ENCODE measurements around the gene IL4.

IL4 gene

DNA sequence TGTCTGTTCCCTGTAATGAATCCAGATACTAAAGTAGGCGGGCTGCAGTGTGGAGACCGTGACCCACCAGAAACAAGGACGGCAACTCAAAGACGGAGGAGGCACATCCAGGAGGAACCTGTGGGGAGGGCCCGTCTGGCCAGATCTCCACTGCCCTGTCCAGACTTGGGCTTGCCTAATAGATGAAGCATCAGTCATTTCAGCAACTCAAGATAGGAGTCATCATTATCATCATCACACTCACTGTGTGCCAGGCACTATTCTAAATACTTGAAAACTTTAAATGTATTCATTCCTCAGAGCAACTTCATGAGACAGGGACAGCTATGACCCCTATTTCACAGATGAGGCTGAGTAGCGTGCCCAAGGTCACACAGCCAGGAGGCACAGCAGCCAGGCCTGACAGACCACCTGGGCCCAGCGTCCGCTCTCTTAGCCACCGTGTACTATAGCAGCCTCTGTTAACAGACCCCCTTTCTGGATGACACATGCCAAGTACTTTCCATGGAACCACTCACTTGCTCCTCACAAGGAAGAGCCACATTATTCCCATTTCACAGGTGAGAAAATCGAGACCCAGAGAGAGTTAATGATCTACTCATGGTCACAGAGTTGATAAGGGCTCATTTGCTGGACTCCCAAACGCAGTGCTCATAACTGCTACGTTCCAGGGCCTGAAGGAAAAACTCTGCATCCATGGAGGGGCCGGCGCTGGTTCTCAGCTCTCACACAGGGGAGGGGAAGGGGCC, 4.9 kb upstream of the IL4 start:
- TF ChIP-seq, protein P1, sequence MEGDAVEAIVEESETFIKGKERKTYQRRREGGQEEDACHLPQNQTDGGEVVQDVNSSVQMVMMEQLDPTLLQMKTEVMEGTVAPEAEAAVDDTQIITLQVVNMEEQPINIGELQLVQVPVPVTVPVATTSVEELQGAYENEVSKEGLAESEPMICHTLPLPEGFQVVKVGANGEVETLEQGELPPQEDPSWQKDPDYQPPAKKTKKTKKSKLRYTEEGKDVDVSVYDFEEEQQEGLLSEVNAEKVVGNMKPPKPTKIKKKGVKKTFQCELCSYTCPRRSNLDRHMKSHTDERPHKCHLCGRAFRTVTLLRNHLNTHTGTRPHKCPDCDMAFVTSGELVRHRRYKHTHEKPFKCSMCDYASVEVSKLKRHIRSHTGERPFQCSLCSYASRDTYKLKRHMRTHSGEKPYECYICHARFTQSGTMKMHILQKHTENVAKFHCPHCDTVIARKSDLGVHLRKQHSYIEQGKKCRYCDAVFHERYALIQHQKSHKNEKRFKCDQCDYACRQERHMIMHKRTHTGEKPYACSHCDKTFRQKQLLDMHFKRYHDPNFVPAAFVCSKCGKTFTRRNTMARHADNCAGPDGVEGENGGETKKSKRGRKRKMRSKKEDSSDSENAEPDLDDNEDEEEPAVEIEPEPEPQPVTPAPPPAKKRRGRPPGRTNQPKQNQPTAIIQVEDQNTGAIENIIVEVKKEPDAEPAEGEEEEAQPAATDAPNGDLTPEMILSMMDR (IDR thresholded peaks at IDR 0.05; ENCODE audit: low read depth, low read length, missing control alignments), result no peak
- H3K4me3 ChIP-seq (replicated peaks; ENCODE audit: low read depth, low read length), result no peak overlapping the region
- DNase-seq (ENCODE audit: extremely low read depth, low read depth), result no peak

DNA sequence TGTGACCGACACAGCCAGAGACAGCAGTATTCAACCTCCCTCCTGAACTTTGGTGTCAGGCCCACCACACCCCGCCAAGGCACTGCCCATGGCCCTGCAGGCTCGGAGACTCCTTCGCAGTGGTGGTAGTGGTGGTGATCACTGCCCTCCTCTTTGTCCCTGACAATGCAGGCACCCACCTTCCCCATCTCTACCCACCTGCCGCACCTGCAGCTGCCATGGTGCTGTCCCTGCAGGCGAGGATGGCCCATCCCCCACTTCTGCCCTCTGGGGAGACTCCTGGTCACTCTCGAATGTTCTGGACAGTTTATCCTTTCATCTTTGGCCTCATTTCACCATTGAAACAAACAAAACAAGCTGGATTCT, 4.4 kb upstream of the IL4 start:
- no peak for DNase-seq (ENCODE audit: extremely low read depth, low read depth)
- TF ChIP-seq, protein P1 (IDR thresholded peaks at IDR 0.05; ENCODE audit: low read depth, low read length, missing control alignments), result no peak
- no peak overlapping the region for H3K4me3 ChIP-seq (replicated peaks; ENCODE audit: low read depth, low read length)

GRCh38 chr5:132669966-132670882, 3.6 kb upstream of the IL4 start:
- TF ChIP-seq, protein P1 (IDR thresholded peaks at IDR 0.05; ENCODE audit: low read depth, low read length, missing control alignments), result no peak
- H3K4me3 ChIP-seq (replicated peaks; ENCODE audit: low read depth, low read length), result no peak overlapping the region
- DNase-seq (ENCODE audit: extremely low read depth, low read depth), result no peak

DNA sequence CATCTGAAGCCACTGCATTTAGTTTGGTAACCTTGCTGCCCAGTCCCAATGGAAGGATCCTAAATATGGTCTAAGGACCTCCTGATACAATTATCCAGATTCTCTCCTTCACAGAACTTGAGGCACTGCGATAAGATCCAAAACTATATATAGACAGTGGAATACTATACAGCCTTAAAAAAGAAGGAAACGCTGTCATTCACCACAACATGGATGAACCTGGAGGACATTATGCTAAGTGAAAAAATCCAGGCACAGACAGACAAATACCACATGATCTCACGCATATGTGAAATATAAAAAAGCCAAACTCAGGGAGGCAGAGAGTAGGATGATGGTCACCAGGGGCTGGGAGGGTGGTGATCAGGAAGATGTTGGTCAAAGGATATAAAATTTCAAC, 2.8 kb upstream of the IL4 start:
- no peak for DNase-seq (ENCODE audit: extremely low read depth, low read depth)
- no peak overlapping the region for H3K4me3 ChIP-seq (replicated peaks; ENCODE audit: low read depth, low read length)
- TF ChIP-seq, protein P1 (IDR thresholded peaks at IDR 0.05; ENCODE audit: low read depth, low read length, missing control alignments), result no peak

DNA sequence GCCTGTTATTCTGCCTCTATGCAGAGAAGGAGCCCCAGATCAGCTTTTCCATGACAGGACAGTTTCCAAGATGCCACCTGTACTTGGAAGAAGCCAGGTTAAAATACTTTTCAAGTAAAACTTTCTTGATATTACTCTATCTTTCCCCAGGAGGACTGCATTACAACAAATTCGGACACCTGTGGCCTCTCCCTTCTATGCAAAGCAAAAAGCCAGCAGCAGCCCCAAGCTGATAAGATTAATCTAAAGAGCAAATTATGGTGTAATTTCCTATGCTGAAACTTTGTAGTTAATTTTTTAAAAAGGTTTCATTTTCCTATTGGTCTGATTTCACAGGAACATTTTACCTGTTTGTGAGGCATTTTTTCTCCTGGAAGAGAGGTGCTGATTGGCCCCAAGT, 301 bp upstream of the IL4 start:
- TF ChIP-seq, protein P1 (IDR thresholded peaks at IDR 0.05; ENCODE audit: low read depth, low read length, missing control alignments), result no peak
- H3K4me3 ChIP-seq (replicated peaks; ENCODE audit: low read depth, low read length), result no peak overlapping the region
- DNase-seq (ENCODE audit: extremely low read depth, low read depth), result no peak

- H3K4me3 ChIP-seq (replicated peaks; ENCODE audit: low read depth, low read length), result no peak overlapping the region
- peak; percentile 80 for DNase-seq (ENCODE audit: extremely low read depth, low read depth)
- TF ChIP-seq, protein P1 (IDR thresholded peaks at IDR 0.05; ENCODE audit: low read depth, low read length, missing control alignments), result no peak
These were observed 1.1 kb downstream of the IL4 start for GRCh38 chr5:132674671-132675506.

All from HFF-Myc (cell line).